Astrocyte of the spinal cord (primary cell): ENCODE data around the gene SPATA32.

Experiments
- DNase-seq: peaks from one replicate; pipeline ENCODE4 v3.0.0; 2011; ENCODE audit warnings: low read depth, low spot score
- H3K4me3 ChIP-seq: 2 replicates; pipeline ENCODE4 v1.5.1; 2011; ENCODE audit warnings: low read depth, mild to moderate bottlenecking, low read length, moderate library complexity
- CTCF ChIP-seq: IDR thresholded peaks from 2 replicates; pipeline ENCODE4 v1.5.1; 2012; ENCODE audit warnings: low read depth, mild to moderate bottlenecking, low read length, inconsistent platforms
- in situ Hi-C: cut with HindIII; loops from 2 replicates; pipeline ENCODE4 v1.10.0; 2017; ENCODE audit warnings: low sequenced_read_pairs

The SPATA32 gene, protein sequence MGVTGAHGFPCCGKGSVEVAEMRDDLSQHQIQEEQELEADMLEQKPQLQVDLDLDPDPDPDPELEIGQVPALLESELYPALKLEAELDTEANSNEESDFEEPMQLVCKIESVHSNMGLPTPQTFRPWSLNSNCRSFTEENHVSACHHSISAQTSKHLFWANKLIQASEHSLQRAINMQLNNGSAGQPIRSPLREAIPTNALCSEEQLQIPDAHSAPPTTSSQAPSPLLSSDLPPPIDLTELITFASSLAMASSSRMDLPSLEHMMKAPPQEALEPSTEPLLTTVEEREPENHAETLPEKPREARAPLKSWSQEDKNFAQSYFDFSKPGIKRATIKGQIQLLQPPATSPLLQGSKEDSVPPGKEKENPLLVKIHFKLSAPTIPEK

DNA sequence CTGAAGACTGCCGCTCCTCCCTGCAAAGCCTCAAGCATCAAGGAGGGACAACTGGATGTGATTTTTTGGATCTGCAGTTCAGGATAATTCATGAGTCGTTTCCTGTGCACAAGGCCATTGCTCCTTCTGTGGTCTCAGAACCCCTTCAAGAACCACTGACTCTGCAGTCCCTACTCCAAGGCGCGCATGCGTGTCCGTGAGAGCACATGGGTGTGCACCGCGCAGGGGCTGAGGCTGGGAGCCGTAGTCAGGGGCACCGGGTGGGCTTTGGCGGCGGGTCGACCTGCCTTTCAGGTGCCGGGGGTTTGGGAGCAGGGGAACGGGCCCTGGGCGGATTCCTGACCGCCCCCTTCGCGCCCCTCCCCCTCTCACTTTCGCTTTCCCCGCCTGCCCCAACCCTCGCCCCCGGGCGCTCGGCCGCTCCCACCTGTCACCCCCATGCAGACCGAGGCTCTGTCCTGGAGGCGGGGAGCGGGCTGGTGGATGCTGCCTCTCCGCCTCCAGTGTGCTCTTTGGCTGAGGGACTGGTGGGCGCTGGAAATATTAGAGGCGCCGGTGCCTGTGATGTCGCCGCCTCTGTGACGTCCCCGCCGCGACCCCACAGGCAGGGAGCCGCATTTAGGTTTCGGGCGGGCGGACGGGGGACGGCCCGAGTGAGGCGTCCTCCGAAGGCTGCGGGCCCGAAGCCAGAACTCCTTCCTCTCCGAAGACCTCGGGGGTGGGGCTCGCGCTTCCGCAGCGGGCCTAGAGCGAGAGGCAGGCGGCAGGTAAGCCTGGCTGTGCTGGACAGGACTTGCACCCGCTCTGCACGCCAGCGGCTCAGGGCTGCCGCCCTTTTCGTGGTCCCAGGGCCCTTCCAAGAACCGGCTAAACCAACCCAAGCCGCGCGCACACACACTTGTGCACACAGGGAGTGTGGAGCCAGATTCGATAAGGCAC lies at the start of gene SPATA32:
Gene SPATA32, minus strand, starts transcription at position 518 of the 939 bp plus-strand sequence. Its CDS starts 78 bp downstream, at position 440.
- H3K4me3 ChIP-seq, result peak within 1 kb of the TSS; percentile 12
- DNase-seq, result no peak
- no peak for TF ChIP-seq CTCF
- in situ Hi-C loops, result no loop called here

DNA sequence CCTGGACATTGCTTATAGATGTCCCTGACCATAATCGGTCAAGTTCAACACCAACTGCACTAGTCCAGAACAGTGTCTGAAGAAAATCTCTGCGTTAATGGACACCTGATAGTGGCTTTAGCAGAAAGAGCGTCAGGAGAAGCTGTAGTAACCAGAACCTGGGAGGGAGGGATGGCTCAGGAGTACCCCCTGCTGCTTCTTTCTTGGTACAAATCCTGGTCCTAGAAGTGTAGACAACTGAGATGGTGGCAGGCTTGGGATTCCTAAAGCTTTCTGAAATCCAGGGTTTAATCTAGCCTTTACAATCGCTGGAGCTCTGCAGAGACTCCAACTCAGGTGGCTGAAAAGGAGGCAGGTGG lies 49.5 kb upstream of the SPATA32 start:
- no peak for DNase-seq
- in situ Hi-C loops, result no loop called here
- TF ChIP-seq CTCF, result no peak
- H3K4me3 ChIP-seq, result no peak overlapping the region

DNA sequence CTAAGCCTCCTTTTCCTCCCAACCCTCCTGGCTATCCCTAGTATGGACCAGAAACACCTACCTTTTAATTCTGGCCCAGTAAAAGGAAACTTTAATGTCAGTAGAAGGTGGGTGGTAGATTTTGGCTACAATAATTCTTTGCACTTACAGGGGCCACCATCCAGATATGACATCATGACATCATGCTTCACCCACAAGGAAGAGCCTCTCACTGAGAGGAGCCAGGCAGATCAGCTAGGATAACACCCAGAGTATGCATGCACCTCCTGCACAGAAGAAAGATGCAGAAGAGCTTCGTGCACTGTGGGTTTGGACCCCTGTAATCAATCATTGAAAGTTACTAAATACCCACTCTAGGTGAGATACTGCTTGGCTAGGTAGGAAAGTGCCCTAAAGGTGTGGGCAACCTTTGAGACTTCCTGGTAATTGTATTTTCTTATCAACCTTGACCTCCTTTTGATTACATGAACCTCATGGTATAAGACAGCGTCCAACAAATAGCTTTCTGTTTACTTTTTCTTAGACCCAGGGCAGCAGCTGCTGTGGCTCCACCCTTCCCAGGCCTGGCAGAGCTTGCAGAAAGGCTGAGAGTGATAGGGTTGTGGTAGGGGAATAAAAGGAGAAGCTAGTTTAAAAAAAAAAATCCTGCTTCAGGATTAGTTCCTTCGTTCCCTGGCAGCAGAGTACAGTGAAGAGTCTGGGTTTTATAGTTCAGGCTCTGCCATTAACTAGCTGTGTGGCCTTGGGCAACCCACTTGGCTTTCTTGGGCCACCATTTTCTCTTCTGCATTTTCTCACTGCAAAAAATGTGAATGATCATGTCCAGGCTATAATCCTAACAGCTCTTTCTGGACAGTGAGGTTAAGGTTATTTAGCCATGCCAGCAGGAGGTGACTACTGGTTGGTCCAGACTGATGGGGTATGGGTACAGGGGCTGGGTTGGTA lies 48.8 kb upstream of the SPATA32 start:
- no peak overlapping the region for H3K4me3 ChIP-seq
- in situ Hi-C loops, result no loop called here
- DNase-seq, result no peak
- no peak for TF ChIP-seq CTCF

DNA sequence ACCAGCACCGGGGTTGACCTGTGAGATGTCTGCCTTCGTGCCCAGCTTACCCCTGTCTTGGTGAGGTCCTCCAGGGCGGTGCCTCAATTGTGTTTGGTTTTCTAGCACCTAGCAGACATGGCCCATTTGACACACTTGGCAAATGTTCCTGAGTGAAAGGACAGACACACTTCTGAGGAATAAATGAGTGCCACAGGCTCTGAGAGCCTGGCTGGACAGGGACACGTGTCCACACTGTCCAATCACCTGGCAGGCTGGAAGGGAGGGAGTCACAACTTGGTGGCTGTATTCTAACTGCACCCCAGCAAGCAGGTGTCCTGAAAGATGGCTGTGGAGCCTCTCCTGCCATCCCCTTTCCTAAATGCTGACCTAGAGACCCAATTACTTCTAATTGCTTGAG lies 47.5 kb upstream of the SPATA32 start:
- no peak for DNase-seq
- no peak overlapping the region for H3K4me3 ChIP-seq
- in situ Hi-C loops, result no loop called here
- no peak for TF ChIP-seq CTCF

DNA sequence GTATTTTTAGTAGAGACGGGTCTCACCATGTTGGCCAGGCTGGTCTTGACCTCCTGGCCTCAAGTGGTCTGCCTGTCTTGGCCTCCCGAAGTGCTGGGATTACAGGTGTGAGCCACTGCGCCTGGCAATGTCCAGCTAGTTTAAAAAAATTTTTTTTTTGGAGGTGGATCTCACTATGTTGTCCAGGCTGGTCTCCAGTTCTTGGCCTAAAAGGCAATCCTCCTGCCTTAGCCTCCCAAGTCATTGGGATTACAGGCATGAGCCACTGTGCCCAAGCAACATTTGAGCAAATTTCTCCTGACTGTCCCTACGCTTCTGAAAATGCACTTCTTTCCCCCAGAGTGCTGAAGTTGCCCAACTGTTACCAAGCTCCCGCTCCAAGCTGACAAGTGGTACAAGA lies 46.9 kb upstream of the SPATA32 start:
- no peak for DNase-seq
- no peak for TF ChIP-seq CTCF
- in situ Hi-C loops, result no loop called here
- H3K4me3 ChIP-seq, result no peak overlapping the region

DNA sequence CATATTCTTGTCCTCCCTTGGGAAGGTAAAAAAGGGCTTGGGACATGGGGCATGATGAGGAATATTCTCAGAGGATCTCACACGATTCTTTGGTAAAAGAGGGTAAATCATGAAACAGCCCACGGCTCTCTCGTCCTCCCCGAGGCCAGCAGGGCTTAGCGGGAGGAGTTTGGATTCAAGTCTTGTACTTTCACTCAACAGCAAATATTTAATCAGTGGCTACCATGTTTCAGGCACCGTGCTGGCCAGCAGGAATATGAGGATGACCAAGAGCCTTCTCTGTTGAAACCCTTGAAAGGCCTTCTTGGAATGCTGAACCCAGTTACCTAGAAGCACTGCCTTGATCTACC lies 46.1 kb upstream of the SPATA32 start:
- no peak overlapping the region for H3K4me3 ChIP-seq
- in situ Hi-C loops, result no loop called here
- TF ChIP-seq CTCF, result no peak
- no peak for DNase-seq
